Adrenal gland (tissue), 19 donors: ENCODE results near the gene TMEM134. TPM values are rescaled to one million over a fixed set of nuclear protein-coding genes. Genes with fewer than 3 reads are reported as not detected.

Experiments used
- DNase-seq, 7 donors: peaks; one replicate each; pipeline ENCODE4 v3.0.0-alpha.2; 2019 to 2020
- H3K27ac ChIP-seq, 5 donors: fragments of 200-600 bp; sonication (generic) in 4 of 5; 1 replicate in 3 of 5; 2 replicates in 2 of 5; pipeline versions ENCODE4 v1.5.1 to v1.8.0; 2016 to 2020; ENCODE audit warnings: mild to moderate bottlenecking in 1 of 5
- H3K27me3 ChIP-seq: fragments of 200-600 bp; 2 replicates; pipeline ENCODE4 v1.8.0; 2021
- H3K36me3 ChIP-seq, 2 donors: fragments of 200-600 bp; replicated peaks in 1 of 2; 1 replicate in 1 of 2; 2 replicates in 1 of 2; pipeline versions ENCODE4 v1.5.1 to v1.8.0; 2018 to 2022
- H3K4me1 ChIP-seq, 2 donors: fragments of 200-600 bp; replicated peaks in 1 of 2; 1 replicate in 1 of 2; 2 replicates in 1 of 2; pipeline versions ENCODE4 v1.5.1 to v1.8.0; 2018 to 2021
- H3K4me3 ChIP-seq, 4 donors: fragments of 200-600 bp; sonication (generic) in 3 of 4; one replicate each; pipeline ENCODE4 v1.5.1; 2016 to 2018
- H3K9me3 ChIP-seq, 3 donors: fragments of 200-600 bp; sonication (generic) in 1 of 3; replicated peaks in 1 of 3; 1 replicate in 2 of 3; 2 replicates in 1 of 3; pipeline versions ENCODE4 v1.5.1 to v1.8.0; 2016 to 2021
- POLR2A ChIP-seq, 2 donors: fragments of 450-650 bp; IDR thresholded peaks; one replicate each; pipeline ENCODE4 v1.6.1; 2017; ENCODE audit warnings: antibody characterized with exemption in 2 of 2, mild to moderate bottlenecking in 2 of 2, moderate library complexity in 1 of 2
- WGBS, 4 donors: extraction: QIAGEN DNeasy Blood & Tissue Kit in 2 of 4; methylation state at CpG; one replicate each; pipeline versions ENCODE4 v1.1.5 to v1.1.7; 2013 to 2017; 5-methylcytosine and 5-hydroxymethylcytosine counted together
- intact Hi-C, 2 donors: fragments of 100-400 bp; cut with DNase I; formaldehyde crosslinking; loops; one replicate each; pipeline versions ENCODE4 v1.14.1 to v1.15.0; 2022 to 2023
- long read RNA-seq, 10 donors: library from polyadenylated mRNA in 3 of 10; unstranded in 2 of 10; stranded (forward) in 1 of 10; transcript quantifications; one replicate each; pipeline ENCODE4 v2.0.0 and lab custom pipeline, GENCODE V29; 2021 to 2026
- polyA plus RNA-seq, 3 donors: library from polyadenylated mRNA; stranded (reverse); fragments of 200-250 nt in 2 of 3; fragments of 350-450 nt in 1 of 3; fragmentation: Illumina TruSeq in 1 of 3; extraction: RNeasy Lipid Tissue Mini Kit (QIAGEN cat#74804) in 1 of 3; gene quantifications; one replicate each; pipeline ENCODE4 v1.2.3, GENCODE V29; 2013 to 2014
- total RNA-seq, 9 donors: library from RNA; depleted of rRNA in 4 of 9; stranded (reverse); fragments of >200 nt in 4 of 9; fragments of 120-200 nt in 1 of 9; fragmentation: NEBNext Ultra II Directional in 1 of 9; extraction: Animal tissue kit (Norgen Biotek cat#: 25700) in 1 of 9; gene quantifications; one replicate each; pipeline versions ENCODE4 v1.1.0 to v1.2.4, GENCODE V29; 2013 to 2023
- TF ChIP-seq, protein P1 (sequence below), 6 experiments: fragments of 450-650 bp in 4 of 6; fragments of 200-600 bp in 2 of 6; sonication (generic) in 1 of 6; IDR thresholded peaks; 1 replicate in 5 of 6; 2 replicates in 1 of 6; pipeline versions ENCODE4 v1.5.1 to v1.8.0; 2016 to 2021; ENCODE audit warnings: antibody characterized with exemption in 6 of 6, mild to moderate bottlenecking in 2 of 6, moderate library complexity in 1 of 6
- donor health status: healthy with polysubstance abuse.
- donor health status: Bipolar disorder and iron deficiency.
- donor health status: DM: yes; HTN: yes; CAD: no.
- donor health status: DM: no; HTN: no; CAD: no.
- donor health status: DM: no; HTN: no; CAD: no.
- donor health status: DM: yes; HTN: yes; CAD: no.

The TMEM134 gene, protein sequence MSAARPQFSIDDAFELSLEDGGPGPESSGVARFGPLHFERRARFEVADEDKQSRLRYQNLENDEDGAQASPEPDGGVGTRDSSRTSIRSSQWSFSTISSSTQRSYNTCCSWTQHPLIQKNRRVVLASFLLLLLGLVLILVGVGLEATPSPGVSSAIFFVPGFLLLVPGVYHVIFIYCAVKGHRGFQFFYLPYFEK
- total RNA-seq (100 to 1,000 TPM in 3 of 9 donors, 10 to 100 TPM in 6; 32.3 to 257 (median 96.8) TPM), polyA plus RNA-seq (100 to 1,000 TPM in 2 of 3 donors, 10 to 100 TPM in 1; 15.5 to 103 (median 102) TPM)
- long read RNA-seq, donor 1, transcript TMEM134-205 (3 exons, 565 nt): minor isoform, 5 of 55 reads
- long read RNA-seq, donor 1, transcript TMEM134-201 (7 exons, 3,534 nt): major isoform, 29 of 55 reads
- long read RNA-seq, donor 1, partial matches to known transcripts: 0 of 55 reads
- long read RNA-seq, donor 1, other reads (novel, unspliced or antisense): 14 of 55 reads
- long read RNA-seq, donor 2, transcript TMEM134-205 (3 exons, 565 nt): minor isoform, 5 of 25 reads
- long read RNA-seq, donor 2, transcript TMEM134-201 (7 exons, 3,534 nt): major isoform, 15 of 25 reads
- long read RNA-seq, donor 2, partial matches to known transcripts: 0 of 25 reads
- long read RNA-seq, donor 2, other reads (novel, unspliced or antisense): 0 of 25 reads
- long read RNA-seq, donor 3, transcript TMEM134-201 (7 exons, 3,534 nt): major isoform, 21 of 80 reads
- long read RNA-seq, donor 3, partial matches to known transcripts: 29 of 80 reads
- long read RNA-seq, donor 3, other reads (novel, unspliced or antisense): 22 of 80 reads
- long read RNA-seq, donor 4, transcript TMEM134-201 (7 exons, 3,534 nt): major isoform, 30 of 58 reads
- long read RNA-seq, donor 4, partial matches to known transcripts: 0 of 58 reads
- long read RNA-seq, donor 4, other reads (novel, unspliced or antisense): 26 of 58 reads
- long read RNA-seq, donor 5, transcript TMEM134-201 (7 exons, 3,534 nt): major isoform, 80 of 147 reads
- long read RNA-seq, donor 5, transcript TMEM134-217 (7 exons, 1,063 nt): minor isoform, 5 of 147 reads
- long read RNA-seq, donor 5, partial matches to known transcripts: 6 of 147 reads
- long read RNA-seq, donor 5, other reads (novel, unspliced or antisense): 52 of 147 reads
- long read RNA-seq, donor 6, transcript TMEM134-201 (7 exons, 3,534 nt): major isoform, 11 of 21 reads
- long read RNA-seq, donor 6, partial matches to known transcripts: 0 of 21 reads
- long read RNA-seq, donor 6, other reads (novel, unspliced or antisense): 10 of 21 reads
- long read RNA-seq, donor 7, transcript TMEM134-201 (7 exons, 3,534 nt): major isoform, 21 of 32 reads
- long read RNA-seq, donor 7, partial matches to known transcripts: 0 of 32 reads
- long read RNA-seq, donor 7, other reads (novel, unspliced or antisense): 6 of 32 reads
- long read RNA-seq, donor 8, transcript TMEM134-201 (7 exons, 3,534 nt): major isoform, 31 of 55 reads
- long read RNA-seq, donor 8, partial matches to known transcripts: 0 of 55 reads
- long read RNA-seq, donor 8, other reads (novel, unspliced or antisense): 15 of 55 reads
- long read RNA-seq, donor 9, transcript TMEM134-201 (7 exons, 3,534 nt): major isoform, 18 of 33 reads
- long read RNA-seq, donor 9, partial matches to known transcripts: 0 of 33 reads
- long read RNA-seq, donor 9, other reads (novel, unspliced or antisense): 7 of 33 reads
- long read RNA-seq, donor 10, transcript TMEM134-201 (7 exons, 3,534 nt): major isoform, 15 of 22 reads
- long read RNA-seq, donor 10, partial matches to known transcripts: 0 of 22 reads
- long read RNA-seq, donor 10, other reads (novel, unspliced or antisense): 0 of 22 reads

DNA sequence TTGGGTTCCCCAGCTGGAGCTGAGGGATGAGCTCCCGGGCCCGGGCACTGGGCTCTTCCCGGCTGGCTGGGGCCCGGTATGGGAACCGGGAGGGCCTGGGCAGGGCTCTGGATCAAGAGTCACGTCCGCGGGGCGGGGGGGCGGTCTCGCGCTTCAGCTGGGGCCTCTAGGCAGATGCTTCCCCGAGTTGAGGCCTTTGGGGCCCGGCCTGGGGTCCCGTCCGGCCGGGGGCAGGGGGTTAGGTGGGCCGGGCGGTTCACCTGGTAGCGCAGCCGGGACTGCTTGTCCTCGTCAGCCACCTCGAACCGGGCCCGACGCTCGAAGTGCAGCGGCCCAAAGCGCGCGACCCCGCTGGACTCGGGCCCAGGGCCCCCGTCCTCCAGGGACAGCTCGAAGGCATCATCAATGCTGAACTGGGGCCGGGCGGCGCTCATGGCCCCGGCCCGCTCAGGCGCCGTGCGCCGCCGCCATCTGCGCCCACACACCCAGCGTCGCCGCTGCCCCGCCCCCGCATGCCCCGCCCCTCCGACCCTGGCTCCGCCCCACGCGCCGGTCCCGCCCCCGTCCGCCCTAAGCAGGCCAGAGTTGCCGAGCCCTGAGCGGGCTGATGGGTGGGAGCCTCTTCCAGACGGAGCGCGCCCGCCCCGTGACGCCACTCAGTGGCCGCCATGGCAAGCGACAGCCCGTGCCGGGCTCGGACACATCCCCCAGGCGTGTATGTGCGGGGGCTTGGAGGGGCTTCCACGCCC, at the start of gene TMEM134:
Gene TMEM134, minus strand, starts transcription at position 493 of the 749 bp plus-strand sequence. Its CDS starts 59 bp downstream, at position 434.
- peak within 1 kb of the TSS; percentile 52 to 92 (median 84) for H3K27ac ChIP-seq
- intact Hi-C loops: no loop called here
- H3K4me1 ChIP-seq: peaks cover 17 to 38% of the 10 kb centered on the region in 2 donors
- no peaks in the 10 kb centered on the region for H3K9me3 ChIP-seq
- 0 to 1% (median 0%) methylated on average over 2 to 76 of the region's 76 CpGs for WGBS, 4 donors
- TF ChIP-seq, protein P1, sequence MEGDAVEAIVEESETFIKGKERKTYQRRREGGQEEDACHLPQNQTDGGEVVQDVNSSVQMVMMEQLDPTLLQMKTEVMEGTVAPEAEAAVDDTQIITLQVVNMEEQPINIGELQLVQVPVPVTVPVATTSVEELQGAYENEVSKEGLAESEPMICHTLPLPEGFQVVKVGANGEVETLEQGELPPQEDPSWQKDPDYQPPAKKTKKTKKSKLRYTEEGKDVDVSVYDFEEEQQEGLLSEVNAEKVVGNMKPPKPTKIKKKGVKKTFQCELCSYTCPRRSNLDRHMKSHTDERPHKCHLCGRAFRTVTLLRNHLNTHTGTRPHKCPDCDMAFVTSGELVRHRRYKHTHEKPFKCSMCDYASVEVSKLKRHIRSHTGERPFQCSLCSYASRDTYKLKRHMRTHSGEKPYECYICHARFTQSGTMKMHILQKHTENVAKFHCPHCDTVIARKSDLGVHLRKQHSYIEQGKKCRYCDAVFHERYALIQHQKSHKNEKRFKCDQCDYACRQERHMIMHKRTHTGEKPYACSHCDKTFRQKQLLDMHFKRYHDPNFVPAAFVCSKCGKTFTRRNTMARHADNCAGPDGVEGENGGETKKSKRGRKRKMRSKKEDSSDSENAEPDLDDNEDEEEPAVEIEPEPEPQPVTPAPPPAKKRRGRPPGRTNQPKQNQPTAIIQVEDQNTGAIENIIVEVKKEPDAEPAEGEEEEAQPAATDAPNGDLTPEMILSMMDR (IDR thresholded peaks at IDR 0.05): peak in 5 of 6 experiments; percentile 37 to 59 (median 41)
- TF ChIP-seq POLR2A (IDR thresholded peaks at IDR 0.05): peak; percentile 77 to 88
- H3K4me3 ChIP-seq: peak within 1 kb of the TSS; percentile 16 to 84 (median 61)
- no peaks in the 10 kb centered on the region for H3K36me3 ChIP-seq
- peak; percentile 92 to 96 (median 94) for DNase-seq
- H3K27me3 ChIP-seq: no peaks in the 10 kb centered on the region

DNA sequence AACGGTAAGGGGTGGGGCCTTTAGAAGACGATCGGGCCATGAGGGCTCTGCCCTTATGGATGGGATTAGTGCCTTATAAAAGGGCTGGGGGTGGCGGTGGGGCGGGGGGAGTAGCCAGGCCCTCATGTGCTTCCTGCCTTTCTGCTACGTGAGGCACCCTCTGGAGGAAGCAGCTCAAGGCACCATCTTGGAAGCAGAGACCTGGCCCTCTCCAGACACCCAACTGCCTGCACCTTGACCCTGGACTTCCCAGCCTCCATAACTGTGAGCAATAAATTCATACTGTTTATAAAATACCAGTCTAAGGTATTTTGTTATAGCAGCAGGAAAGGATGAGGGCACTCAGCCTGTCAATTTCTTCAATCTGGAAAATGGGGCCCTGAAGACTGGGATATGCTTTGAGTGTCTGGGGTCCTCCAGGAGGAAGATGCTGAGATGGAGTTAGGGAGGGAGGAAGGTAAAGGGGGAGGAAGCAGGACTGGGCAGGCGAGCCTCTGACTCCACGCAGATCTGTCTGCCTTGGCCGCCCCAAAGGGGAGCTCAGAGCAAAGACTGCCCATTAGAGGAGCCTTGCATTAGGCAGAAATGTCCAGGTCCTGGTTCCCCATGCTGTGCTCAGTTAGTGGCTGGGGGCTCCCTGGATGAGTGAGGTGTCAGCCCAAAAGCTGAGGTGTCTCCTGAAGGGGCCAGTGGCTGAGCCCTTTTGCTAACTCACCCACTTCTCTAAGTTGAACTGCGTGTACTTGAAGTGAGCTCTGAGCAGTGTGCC, 48.9 kb upstream of the TMEM134 start:
- Histone ChIP-seq H3K4me1 (no peaks in the 10 kb centered on the region), H3K27ac (no peak overlapping the region), H3K4me3 (no peak overlapping the region), H3K9me3 (no peaks in the 10 kb centered on the region), H3K36me3 (no peaks in the 10 kb centered on the region), H3K27me3 (no peaks in the 10 kb centered on the region)
- TF ChIP-seq POLR2A (IDR thresholded peaks at IDR 0.05): no peak
- TF ChIP-seq, protein P1 (IDR thresholded peaks at IDR 0.05): no peak
- WGBS, 4 donors: 84 to 98% (median 85%) methylated on average over 6 to 10 of the region's 10 CpGs
- intact Hi-C loops: no loop called here
- DNase-seq: no peak

DNA sequence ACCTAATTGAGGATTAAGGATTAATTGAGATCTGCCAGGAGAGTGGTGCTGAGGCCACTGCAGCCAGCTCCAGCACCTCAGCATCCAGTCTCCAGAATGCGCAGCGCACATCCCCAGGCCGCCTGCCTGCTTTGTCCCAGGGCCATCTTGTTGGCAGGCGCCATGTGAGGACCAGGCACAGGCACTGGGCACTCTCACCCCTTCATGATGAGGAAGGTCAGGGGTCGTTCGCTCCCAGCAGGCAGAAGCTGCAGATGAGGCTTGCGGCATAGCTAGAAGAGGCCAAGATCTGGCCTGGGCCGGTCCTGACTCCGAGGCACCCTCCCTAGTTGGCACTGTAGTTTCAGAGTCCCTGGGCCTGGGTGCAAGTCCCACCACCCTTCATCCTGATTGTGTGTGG, 47.8 kb upstream of the TMEM134 start:
- H3K27me3 ChIP-seq: no peaks in the 10 kb centered on the region
- no peaks in the 10 kb centered on the region for H3K36me3 ChIP-seq
- H3K9me3 ChIP-seq: no peaks in the 10 kb centered on the region
- intact Hi-C loops: no loop called here
- 86 to 94% (median 93%) methylated on average over 4 to 9 of the region's 9 CpGs; no CpG with 5 or more reads in 1 of the 4 donors for WGBS, 4 donors
- H3K27ac ChIP-seq: no peak overlapping the region
- no peaks in the 10 kb centered on the region for H3K4me1 ChIP-seq
- H3K4me3 ChIP-seq: no peak overlapping the region
- TF ChIP-seq, protein P1 (IDR thresholded peaks at IDR 0.05): no peak
- TF ChIP-seq POLR2A (IDR thresholded peaks at IDR 0.05): no peak
- peak in 1 of 7 donors; percentile 7 for DNase-seq
